PC-9 (cell line): ENCODE results near the gene SRGAP1. TPM values are rescaled to one million over a fixed set of nuclear protein-coding genes. Genes with fewer than 3 reads are reported as not detected.

Experiments
- BruUV-seq: library from RNA; stranded (reverse); fragments of 400-500 nt; replicated peaks from 2 replicates; lab custom pipeline; 2021; lab: Mats Ljungman, UMichigan
- CTCF ChIA-PET: fragments of 300-600 bp; sonication (Branson Sonifier 250); formaldehyde crosslinking; loops from one replicate; lab custom pipeline; 2022; ENCODE audit warnings: antibody characterized with exemption; lab: Charles Lee
- POLR2A ChIA-PET: fragments of 300-600 bp; sonication (Branson Sonifier 250); formaldehyde crosslinking; loops from one replicate; lab custom pipeline; 2022; ENCODE audit warnings: antibody characterized with exemption; ENCODE audit not compliant: unreplicated experiment; lab: Charles Lee
- DNase-seq, 2 experiments: peaks; one replicate each; pipeline versions ENCODE4 v3.0.0 to v3.0.0-alpha.2; 2015 to 2022; ENCODE audit warnings: mixed read lengths in 1 of 2
- H2AFZ ChIP-seq: fragments of 200-600 bp; sonication (generic); 2 replicates; pipeline ENCODE4 v1.8.1; 2017; ENCODE audit warnings: antibody characterized with exemption
- H3F3A ChIP-seq: fragments of 200-600 bp; sonication (generic); 2 replicates; pipeline ENCODE4 v1.8.1; 2017; ENCODE audit warnings: antibody characterized with exemption, mild to moderate bottlenecking, low read depth; ENCODE audit not compliant: insufficient read depth
- H3K27ac ChIP-seq: fragments of 200-600 bp; sonication (generic); 2 replicates; pipeline ENCODE4 v1.6.1; 2016; ENCODE audit warnings: mixed run types
- H3K27me3 ChIP-seq: fragments of 200-600 bp; sonication (generic); 2 replicates; pipeline ENCODE4 v1.6.1; 2016; ENCODE audit warnings: low read depth, mixed run types; ENCODE audit not compliant: insufficient read depth
- H3K36me3 ChIP-seq: fragments of 200-600 bp; sonication (generic); 2 replicates; pipeline ENCODE4 v1.6.1; 2016; ENCODE audit warnings: low read depth, mixed run types
- H3K4me1 ChIP-seq: fragments of 200-600 bp; sonication (generic); replicated peaks from 2 replicates; pipeline ENCODE4 v1.6.1; 2016; ENCODE audit warnings: mixed run types; ENCODE audit not compliant: insufficient read depth
- H3K4me2 ChIP-seq: fragments of 200-600 bp; sonication (generic); 2 replicates; pipeline ENCODE4 v1.6.1; 2017; ENCODE audit warnings: mixed run types
- H3K4me3 ChIP-seq: fragments of 200-600 bp; sonication (generic); 2 replicates; pipeline ENCODE4 v1.6.1; 2016; ENCODE audit warnings: mixed run types
- H3K79me2 ChIP-seq: fragments of 200-600 bp; sonication (generic); 2 replicates; pipeline ENCODE4 v1.6.1; 2017; ENCODE audit warnings: low read depth, mixed run types
- H3K9me2 ChIP-seq: fragments of 200-600 bp; sonication (generic); 2 replicates; pipeline ENCODE4 v1.8.1; 2017; ENCODE audit warnings: mild to moderate bottlenecking; ENCODE audit not compliant: insufficient read depth
- H3K9me3 ChIP-seq: fragments of 200-600 bp; sonication (generic); 2 replicates; pipeline ENCODE4 v1.8.1; 2016; ENCODE audit warnings: low read depth; ENCODE audit not compliant: insufficient read depth
- H4K20me1 ChIP-seq: fragments of 200-600 bp; sonication (generic); 2 replicates; pipeline ENCODE4 v1.8.1; 2017; ENCODE audit not compliant: insufficient read depth
- CTCF ChIP-seq: fragments of 200-600 bp; sonication (generic); conservative IDR thresholded peaks from 2 replicates; pipeline ENCODE4 v1.6.1; 2017; ENCODE audit warnings: mixed run types, antibody characterized with exemption, mild to moderate bottlenecking, moderate library complexity
- EZH2 ChIP-seq: fragments of 200-600 bp; sonication (generic); IDR thresholded peaks from 2 replicates; pipeline ENCODE4 v1.8.0; 2017; ENCODE audit warnings: antibody characterized with exemption, low read depth
- intact Hi-C: fragments of 100-400 bp; cut with micrococcal nuclease; formaldehyde crosslinking; loops from one replicate; pipeline ENCODE4 v1.10.0; 2022; ENCODE audit not compliant: unreplicated experiment
- total RNA-seq: library from RNA; stranded (reverse); gene quantifications from 2 replicates; pipeline ENCODE4 v1.2.3, GENCODE V29; 2021

SRGAP1 gene
- total RNA-seq, 1 experiment from 2014 or later, result 24.5 TPM

GRCh38 chr12:63865448-63865847, 20.9 kb downstream of the SRGAP1 start:
- no peak overlapping the region for H3K27ac ChIP-seq
- POLR2A ChIA-PET, result no interaction called here
- no peaks in the 10 kb centered on the region for H4K20me1 ChIP-seq
- peaks cover 3% of the 10 kb centered on the region; the same call in 1 of the 2 replicates for H3K36me3 ChIP-seq
- no peak overlapping the region for H3K4me2 ChIP-seq
- no TSS peak for BruUV-seq
- no peak for TF ChIP-seq EZH2
- TF ChIP-seq CTCF, result no peak
- H3K9me2 ChIP-seq, result no peaks in the 10 kb centered on the region
- no peaks in the 10 kb centered on the region for H3K27me3 ChIP-seq
- no peak for DNase-seq
- H3K4me1 ChIP-seq, result peaks cover 67% of the 10 kb centered on the region
- CTCF ChIA-PET, result no interaction called here
- H2AFZ ChIP-seq, result no peak overlapping the region
- H3K9me3 ChIP-seq, result no peaks in the 10 kb centered on the region
- H3K4me3 ChIP-seq, result no peak overlapping the region
- H3F3A ChIP-seq, result peaks cover 38% of the 10 kb centered on the region
- H3K79me2 ChIP-seq, result peaks cover 93% of the 10 kb centered on the region
- intact Hi-C loops, result no loop called here

GRCh38 chr12:63867053-63867452, 22.6 kb downstream of the SRGAP1 start:
- Histone ChIP-seq H3K4me3 (no peak overlapping the region), H3K9me2 (no peaks in the 10 kb centered on the region), H2AFZ (no peak overlapping the region), H3K9me3 (no peaks in the 10 kb centered on the region), H3F3A (peaks cover 29% of the 10 kb centered on the region; the same call in 1 of the 2 replicates), H3K27ac (no peak overlapping the region), H3K4me2 (no peak overlapping the region), H3K36me3 (no peaks in the 10 kb centered on the region; the same call in 1 of the 2 replicates), H4K20me1 (no peaks in the 10 kb centered on the region), H3K4me1 (peaks cover 53% of the 10 kb centered on the region), H3K79me2 (peaks cover 98% of the 10 kb centered on the region), H3K27me3 (no peaks in the 10 kb centered on the region)
- CTCF ChIA-PET, result interaction anchor here (0.6 kb wide), 1 partner anchor 30 kb away, joined by 3 read pairs; no protein-coding TSS in a partner anchor
- intact Hi-C loops, result no loop called here
- POLR2A ChIA-PET, result no interaction called here
- no TSS peak for BruUV-seq
- TF ChIP-seq EZH2, result no peak
- TF ChIP-seq CTCF, result no peak
- DNase-seq, result no peak

- H3K36me3 ChIP-seq, result no peaks in the 10 kb centered on the region; the same call in 1 of the 2 replicates
- peak in 1 of 2 experiments; percentile 53 for DNase-seq
- BruUV-seq, result no TSS peak
- H4K20me1 ChIP-seq, result no peaks in the 10 kb centered on the region
- peaks cover 27% of the 10 kb centered on the region for H3K4me1 ChIP-seq
- peaks cover 95% of the 10 kb centered on the region for H3K79me2 ChIP-seq
- no peaks in the 10 kb centered on the region for H3K27me3 ChIP-seq
- ChIA-PET CTCF (interaction anchor here (0.6 kb wide), 1 partner anchor 50 kb away, joined by 3 read pairs; no protein-coding TSS in a partner anchor), POLR2A (interaction anchor here (0.5 kb wide), 1 partner anchor 66 kb away, joined by 3 read pairs; no protein-coding TSS in a partner anchor)
- intact Hi-C loops, result no loop called here
- peaks cover 9% of the 10 kb centered on the region; the same call in 1 of the 2 replicates for H3F3A ChIP-seq
- no peak overlapping the region; the same call in 1 of the 2 replicates for H3K4me3 ChIP-seq
- H3K9me2 ChIP-seq, result no peaks in the 10 kb centered on the region
- peak overlapping the region; percentile 56 for H3K27ac ChIP-seq
- TF ChIP-seq CTCF (no peak), EZH2 (no peak)
- H2AFZ ChIP-seq, result no peak overlapping the region
- H3K9me3 ChIP-seq, result no peaks in the 10 kb centered on the region
- H3K4me2 ChIP-seq, result peak overlapping the region; percentile 53
Observed at GRCh38 chr12:63869656-63870055, 25.2 kb downstream of the SRGAP1 start.
